Stimulated activated CD4-positive, alpha-beta T cell treated with anti-CD3 and anti-CD28 coated beads, Interleukin-1b, Interleukin-23, amount 100 ng/mL, for 24 hours (primary cell): Measurements from ENCODE around the gene PERP.
"Not testable (repeated sequence)": the region's sequence is repeated elsewhere in the genome, so short reads cannot be mapped to it uniquely, and the experiment has no call there.

Experiments
- DNase-seq, 4 experiments: peaks; one replicate each; pipeline ENCODE4 v3.0.0-alpha.2; 2020; ENCODE audit warnings: low read depth in 4 of 4, low spot score in 1 of 4

The PERP gene

DNA sequence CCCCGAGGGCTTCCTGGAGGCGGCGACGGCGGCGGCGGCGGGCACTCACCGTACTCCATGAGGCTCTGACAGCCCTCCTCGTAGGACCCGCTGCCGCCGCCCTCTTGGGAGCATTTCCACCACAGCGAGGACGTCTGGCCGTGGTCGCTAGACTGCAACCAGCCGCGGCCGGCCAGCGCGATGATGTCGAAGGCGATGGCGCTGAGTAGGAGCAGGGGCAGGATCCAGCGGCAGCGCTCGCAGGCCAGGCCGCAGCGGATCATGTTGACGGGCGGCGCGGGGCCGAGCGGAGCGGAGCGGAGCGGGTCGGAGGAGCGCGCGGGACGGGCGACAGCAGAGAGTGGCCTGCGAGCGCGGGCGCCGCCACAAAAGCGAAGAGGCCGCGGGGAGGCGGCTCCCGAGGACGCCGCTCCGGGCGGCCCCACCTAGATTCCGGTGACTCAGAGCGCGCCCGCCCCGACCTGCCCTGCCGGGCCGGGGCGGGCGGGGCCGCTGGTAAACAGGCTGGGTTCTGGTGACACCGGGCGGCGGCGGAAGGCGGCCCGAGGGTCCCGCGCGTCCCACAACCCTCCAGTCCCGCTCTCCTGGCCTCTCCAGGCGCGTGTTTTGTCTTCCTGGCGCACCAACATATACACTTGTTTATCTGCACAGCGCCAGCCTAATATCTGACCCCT, at the start of gene PERP:
PERP (minus strand) TSS at position 342 of the 674 bp plus-strand sequence; CDS start at position 263, 79 bp downstream.
- DNase-seq = peak in 3 of 4 experiments; percentile 33 to 71 (median 51)

DNA sequence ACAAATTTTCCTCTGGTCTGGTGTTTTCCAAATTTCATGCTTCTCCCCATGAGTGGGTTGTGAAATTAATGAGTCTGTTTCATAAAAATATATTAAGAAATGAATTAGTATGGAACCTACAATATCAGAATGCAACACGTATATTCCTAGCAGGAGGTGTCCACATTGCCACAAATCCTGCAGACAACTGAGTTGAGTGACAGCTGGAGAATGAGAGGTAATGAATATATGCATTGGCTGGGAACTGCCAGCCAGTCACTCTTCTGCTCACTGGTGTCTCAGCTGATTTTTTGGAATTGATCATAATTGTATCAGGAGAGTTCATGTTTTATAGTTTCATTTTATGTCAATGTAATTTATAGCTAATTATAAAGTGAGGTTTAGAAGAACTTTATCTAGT, 48.2 kb upstream of the PERP start:
- no peak for DNase-seq

DNA sequence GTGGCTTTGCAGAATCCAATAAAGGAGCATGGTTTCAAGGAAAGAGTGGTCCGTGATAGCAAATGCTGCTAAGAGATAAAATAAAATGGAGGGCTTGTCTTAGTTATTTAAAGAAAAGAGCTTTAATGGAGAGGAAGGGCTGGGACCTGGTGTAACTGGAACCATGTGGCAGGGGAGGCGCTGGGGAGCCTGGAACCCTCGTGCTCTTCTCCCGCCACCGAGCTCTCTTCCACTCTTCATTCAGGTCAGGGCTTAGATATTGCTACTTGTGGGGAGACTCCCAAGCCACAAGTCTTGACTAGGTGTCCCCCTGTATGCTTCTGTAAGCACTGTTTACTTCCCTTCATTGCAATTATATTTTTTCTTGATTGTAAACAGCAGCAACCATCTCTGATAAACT, 39.3 kb upstream of the PERP start:
- no peak for DNase-seq

DNA sequence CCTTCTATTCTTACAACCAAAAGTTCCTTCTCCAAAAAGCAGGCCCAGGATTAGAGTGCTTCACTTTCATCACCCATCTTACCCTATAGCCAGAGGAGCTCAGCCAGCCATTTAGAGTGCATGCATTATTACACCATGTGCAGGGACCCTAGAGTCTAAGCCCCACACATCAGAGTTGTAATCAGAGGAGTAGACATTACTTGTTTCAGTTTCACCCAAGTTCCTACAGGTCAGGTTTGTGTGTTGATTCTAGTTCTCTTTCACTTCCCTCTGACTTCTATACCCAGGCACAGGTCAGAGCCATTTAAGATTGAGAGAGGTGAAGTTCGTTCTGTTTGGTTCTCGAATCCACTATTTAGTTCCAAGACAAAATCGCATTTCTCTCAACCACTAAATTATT, 38.2 kb upstream of the PERP start:
- DNase-seq = no peak

DNA sequence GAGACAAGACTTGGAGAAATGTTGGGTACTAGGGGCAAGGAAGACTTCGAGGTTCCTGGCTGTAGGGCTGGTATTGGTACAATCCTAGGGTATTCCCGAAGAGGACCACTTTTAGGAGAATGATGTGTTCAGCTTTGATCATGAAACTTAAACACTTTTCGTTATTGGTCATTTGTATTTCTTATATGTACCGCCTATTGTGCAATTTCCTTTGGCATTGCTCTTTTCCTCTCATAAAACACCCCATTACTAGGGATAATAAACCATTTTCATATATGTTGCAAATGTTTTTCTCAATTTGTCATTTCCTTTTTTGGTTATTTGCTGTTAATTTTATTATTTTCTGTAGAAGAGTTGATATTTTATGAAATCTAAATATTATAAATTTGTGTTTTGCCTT, 35.6 kb upstream of the PERP start:
- no peak for DNase-seq

DNA sequence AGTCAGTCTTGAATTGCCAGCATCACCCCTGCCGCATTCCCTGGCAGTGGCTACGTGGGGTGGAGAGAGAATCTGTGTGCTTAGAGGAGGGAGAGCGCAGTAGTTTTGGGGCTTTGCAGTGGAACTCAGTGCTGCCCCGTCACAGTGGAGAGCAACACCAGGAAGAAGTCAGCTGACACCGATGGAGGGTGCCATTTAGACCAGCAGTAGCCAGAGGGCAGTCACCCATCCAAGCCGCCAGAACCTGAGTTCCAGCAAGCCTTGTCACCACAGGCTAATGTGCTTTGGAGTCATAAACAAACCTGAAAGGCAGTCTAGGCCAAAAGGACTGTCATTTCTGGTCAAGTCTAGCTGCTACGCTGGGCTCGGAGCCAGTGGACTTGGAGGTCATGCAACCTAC, 22.0 kb upstream of the PERP start:
- no peak for DNase-seq

DNA sequence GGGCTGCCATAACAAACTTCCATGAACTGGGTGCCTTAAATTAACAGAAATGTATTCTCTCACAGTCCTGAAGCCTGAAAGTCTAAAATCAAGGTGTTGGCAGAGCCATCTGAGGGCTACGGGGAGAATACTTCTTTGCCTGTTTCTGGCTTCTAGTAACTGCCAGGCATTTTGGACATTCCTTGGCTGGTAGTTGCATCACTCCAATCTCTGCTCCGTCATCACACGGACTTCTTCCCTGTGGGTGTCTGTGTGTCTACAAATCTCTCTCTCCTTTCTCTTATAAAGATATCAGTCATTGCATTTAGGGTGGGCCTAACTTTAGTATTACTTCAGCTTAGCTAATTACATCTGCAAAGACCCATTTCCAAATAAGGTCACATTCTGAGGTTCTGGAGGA, 20.9 kb upstream of the PERP start:
- no peak for DNase-seq

DNA sequence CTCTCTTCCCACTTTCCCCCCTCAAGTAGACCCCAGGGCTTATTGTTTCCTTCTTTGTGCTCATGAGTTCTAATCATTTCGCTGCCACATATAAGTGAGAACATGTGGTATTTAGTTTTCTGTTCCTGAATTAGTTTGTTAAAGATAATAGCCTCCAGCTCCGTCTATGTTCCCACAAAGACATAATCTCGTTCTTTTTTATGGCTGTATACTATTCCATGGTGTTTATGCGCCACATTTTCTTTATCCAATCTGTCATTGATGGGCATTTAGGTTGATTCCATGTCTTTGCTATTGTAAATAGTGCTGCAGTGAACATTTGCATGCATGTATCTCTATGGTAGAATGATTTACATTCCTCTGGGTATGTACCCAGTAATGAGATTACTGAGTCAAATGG, 16.9 kb upstream of the PERP start:
- no peak for DNase-seq

DNA sequence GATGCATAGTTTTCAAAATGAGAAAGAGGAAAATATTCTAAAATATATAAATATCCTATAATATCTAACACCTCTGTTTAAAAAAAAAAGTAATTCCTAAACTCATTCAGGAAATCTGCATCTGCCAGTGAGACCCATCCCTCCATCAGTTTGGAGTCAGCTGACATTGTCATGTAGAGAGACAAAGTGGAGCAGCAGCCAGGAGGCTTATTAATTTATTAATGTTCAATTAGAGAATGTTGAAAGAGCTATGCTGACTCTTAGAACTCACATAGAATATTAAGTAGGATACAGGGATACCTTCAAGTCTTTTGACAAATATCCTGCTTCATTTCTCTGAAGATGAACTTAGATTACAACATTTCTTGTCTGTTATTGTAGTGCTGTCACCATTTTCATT, 12.8 kb upstream of the PERP start:
- no peak for DNase-seq

DNA sequence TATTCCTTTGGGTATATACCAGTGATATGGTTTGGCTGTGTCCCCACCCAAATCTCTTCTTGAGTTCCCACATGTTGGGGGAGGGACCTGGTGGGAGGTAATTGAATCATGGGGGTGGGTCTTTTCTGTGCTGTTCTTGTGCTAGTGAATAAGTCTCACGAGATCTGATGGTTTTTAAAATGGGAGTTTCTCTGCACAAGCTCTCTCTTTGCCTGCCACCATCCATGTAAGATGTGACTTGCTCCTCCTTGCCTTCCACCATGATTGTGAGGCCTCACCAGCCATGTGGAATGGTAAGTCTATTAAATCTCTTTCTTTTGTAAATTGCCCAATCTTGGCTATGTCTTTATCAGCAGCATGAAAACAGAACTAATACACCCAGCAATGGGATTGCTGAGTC, 12.0 kb upstream of the PERP start:
- not testable (repeated sequence) for DNase-seq

DNA sequence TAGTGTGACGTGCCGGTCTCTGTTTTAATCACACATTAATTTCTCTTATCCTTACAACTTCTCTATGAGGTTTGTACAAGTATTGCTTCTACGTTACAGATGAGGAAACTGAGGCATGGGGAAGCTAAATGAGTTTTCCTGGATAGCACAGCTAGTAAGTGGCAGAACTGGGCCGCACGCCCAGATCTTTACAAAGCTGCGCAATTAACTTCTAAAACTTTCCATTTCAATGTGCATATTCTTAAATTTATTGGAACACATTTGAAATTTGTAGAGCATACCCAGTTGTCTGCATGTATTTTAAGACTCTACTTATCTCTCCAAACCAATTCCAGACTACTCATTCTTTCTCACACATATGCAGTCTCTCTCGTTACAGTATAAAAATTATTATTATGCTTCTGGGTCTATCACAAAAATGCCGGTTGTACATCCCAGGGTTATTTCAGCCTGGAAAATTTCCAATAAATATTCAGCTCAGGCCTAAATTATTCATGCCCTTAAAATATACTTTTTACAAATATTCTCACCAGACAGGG, 10.2 kb upstream of the PERP start:
- no peak for DNase-seq

DNA sequence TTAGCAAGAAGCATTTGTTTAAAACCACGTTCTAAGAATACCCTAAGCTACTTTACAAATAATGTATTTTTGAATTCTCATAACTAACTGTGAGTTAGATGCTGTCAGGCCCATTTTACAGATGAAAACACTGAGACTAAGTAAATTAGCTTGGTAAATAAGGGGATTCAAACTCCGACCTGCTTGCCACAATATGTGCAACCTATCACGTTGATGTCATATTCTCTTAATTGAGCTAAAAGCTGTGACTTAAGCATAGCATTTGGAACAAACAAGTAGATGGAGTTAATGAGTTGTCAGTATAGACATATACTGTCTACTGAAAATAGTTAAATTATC, 9.4 kb upstream of the PERP start:
- no peak for DNase-seq

DNA sequence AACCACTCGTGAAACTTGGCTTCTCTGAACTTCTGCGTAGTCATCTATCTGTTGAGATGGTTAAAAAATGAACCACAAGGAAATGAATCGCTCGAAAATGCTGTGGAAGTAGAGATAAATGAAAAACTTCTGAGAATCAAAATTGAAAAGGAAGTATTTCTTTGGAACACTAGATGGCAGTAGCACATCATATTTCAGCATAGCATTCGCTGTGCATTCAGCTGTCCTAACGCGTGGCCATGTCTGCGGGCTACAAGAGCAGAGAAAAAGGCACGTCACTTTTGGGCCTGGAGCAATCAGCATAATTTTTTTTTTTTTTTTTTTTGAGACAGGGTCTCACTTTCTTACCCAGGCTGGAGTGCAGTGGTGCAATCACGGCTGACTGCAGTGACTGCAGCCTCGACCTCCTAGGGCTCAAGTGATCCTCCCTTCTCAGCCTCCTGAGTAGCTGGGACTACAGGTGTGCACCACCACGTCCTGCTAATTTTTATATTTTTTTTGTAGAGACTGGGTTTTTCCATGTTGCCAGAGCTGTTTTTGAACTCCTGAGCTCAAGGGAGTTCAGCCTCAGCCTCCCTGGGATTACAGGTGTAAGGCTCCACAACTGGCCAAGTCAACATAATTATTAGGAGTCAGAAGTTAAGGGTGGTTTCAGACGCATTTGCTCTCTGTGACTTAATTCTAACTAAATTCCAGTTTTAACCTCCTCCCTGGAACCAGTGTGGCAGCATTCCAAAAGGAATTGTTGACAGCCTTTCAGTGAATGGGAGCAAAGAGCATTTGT, 8.8 kb upstream of the PERP start:
- DNase-seq = no peak

DNA sequence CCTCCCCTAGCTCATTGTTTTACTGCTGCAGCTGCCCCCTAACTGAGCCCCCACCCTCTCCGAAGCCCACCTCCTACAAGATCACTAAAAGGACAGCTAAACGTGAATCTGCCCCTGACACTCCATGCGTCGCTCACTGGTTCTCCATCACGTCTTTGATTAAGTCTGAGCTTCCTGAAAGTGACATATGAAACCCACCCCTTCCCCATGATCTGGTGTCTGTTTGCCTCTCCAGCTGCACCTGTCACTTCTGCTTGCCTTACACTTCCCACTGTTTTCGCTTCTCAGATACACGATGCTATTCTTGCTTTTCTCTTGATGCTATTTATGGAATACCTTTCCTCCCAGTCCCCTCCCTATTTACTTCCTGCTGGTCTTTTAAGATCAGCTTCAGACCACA, 8.0 kb upstream of the PERP start:
- DNase-seq = no peak

DNA sequence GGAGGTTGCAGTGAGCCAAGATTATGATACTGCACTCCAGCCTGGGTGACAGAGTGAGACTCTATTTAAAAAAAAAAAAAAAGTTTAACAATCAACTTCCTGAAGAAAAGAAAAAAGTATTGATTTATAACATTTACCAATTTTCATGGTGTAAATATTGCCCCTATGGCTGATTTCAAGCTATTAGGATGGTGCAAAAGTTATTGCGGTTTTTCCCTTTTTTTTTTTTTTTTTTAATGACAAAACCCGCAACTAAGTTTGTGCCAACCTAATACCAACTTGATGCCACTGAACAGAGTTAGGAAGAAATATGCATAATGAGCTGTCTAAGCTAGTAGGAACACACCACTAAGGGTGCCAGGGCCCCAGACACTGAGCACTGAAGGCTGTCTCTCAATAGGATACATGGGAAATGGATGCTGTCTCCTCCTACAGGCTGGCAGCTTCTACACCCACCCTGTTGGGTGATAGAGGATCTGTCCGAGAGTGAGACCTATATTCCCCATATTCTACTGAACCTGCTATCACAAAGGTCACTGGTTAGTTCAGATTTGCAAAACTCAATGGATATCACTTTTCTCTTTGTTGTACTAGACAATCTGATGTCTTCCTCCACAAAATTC, 6.5 kb upstream of the PERP start:
- no peak for DNase-seq

DNA sequence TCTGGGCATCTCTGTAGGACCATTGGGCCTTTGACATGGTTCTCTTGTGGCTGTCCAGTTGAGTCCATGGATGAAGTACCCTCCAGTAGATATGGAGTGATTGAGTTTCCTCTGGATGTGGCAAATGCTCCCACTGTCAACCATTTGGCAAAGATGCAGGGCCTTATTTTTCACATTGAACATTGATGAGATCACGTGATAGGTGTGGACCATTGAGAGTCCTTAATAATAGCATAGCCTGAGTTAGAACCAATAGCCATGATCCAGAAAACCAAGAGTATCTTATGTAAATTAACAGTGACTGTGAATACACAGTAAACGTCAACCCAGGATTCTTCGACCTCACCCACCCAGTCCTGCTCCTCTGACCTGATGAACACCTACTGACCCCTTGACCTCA, 3.0 kb upstream of the PERP start:
- DNase-seq = no peak

DNA sequence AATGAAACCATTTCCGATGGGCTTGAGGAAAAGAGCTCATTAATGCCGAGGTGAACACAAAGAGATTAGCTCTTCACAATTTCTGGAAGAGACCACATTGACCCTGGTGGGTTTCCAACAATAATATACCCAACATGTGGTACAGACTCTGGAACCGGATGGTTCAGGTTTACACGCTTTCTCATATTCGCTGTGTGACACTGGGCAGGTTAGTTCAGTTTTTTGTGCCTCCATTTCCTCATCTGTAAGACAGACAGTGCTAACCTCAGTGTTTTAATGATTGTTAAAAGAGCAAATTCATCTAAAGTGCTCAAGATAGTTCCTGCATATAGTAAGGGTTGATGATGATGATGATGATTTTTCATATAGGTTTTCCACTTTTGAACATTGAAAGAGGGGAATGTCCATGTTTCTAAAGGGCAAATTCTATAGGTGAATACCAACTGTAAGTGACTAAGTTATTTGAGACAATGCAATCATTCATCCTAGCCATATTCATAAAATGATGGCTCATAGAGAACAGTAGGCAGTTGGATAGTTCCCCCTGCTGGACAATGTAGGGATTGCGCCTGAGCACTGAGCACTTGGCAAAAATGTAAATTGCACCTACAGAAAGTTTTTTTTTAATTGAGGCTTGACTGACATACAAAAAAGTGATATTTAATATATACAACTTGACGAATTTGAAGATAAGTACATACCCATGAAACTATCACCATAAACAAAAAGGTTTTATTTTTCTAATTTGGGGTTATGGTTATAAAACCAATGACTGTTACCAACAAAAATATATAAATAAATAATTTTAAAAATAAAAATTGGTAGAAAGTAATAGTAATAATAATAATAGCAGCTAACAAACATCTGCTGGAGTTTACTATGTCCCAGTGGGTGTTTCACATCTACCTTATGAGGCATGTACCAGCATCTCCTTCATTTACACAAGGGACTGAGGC, 2.1 kb upstream of the PERP start:
- DNase-seq = peak; percentile 53 to 70 (median 64)

DNA sequence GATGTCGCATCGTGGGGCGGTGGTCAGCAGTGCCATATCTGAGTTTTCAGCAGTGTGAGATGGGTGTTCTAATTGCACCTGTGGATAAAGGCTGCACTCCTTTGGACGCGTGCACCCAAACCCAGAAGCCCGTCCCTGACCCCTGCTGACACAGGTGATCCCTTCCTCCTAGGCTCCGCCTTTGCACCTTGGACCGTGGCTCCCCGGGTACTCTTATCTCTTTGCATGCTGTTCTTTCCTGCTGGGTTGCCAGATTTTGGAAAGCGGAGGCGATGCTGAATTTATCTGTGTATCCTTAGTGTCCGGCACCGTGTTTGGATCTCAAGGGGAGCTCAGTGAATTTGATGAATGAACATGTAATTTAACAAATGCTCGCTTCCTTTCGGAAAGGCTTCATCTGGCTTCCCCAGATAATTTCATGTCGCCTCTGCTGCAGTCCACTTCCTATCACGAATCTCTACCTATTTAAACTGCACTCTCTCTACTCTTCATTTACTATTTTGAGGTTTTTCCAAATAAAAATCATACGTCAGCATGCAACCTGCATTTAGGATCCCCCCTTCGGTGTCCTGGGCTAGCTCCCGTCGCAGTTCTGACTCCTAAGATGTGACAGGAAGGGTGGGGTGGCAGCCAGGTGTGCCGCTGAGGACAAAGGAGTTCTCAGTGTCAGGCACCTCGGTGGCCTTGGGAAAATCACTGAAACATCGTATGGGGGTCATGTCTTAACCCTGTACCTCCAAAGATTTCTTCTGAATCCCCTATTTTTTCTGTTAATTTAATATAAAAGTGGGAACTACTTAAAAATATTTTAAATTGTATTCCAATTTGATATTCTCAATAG, 753 bp upstream of the PERP start:
- no peak for DNase-seq

DNA sequence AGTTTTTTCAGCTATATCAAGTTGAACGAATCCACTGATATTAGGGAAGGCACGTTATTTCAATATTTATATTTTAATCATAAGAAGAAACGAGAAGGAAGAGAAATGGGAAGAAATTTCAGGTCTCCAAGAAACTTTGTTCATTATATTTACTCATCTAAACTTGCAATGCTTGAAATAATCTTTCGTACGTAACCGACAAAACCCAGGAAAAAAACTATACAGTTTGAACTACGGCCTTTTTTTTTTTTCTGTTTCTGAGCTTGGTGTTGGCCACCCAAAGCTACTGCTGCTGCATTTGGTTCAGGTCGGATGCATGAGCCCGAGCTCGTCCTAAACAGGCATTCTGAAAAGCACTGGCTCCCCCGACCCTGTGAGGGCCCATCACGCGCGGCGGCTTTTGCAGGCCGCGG, 548 bp downstream of the PERP start:
- DNase-seq = no peak
